ENCODE measurements around the gene ARIH2. TPM values are rescaled to one million over a fixed set of nuclear protein-coding genes. Genes with fewer than 3 reads are reported as not detected.

ARIH2 gene
- total and polyA plus RNA-seq, 2 of the 8 experiments (the other 6 are each of a cell fraction or from before 2014, with no cell fraction given), result 72.9 to 136 TPM

DNA sequence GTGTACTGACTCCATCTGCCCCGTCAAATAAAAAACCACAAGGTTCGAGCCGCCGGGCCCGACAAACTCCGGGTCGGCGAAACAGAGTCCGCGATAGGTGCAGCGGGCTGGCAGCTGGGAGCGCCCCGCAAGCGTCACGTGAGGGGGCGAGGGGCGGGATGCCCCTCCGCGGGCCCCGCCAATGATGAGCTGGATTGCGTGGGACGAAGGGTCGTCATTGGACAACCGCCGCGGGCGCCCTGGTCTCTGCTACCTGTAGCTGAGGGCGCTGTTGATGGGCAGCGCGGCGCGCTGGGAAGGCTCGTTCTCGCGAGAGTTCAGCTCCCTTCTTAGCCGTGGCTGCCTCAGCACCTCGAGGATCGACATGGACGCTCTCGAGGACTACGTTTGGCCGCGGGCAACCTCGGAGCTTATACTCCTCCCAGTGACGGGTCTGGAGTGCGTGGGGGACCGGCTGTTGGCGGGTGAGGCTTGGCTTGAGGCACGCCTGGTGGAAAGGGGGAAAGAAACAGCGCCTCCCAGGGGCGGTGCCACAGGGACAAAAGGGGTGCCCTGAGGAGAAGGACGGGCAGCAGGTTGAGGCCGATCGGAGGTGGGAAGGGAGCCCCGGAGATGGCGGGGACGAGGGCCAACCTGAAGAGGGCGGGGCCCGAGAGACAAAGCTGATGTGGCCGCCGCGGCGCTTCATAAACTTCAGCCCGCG lies 88.6 kb downstream of the ARIH2 start, which contains the start of gene WDR6 (continued):
- TF ChIP-seq SIX5 (IDR thresholded peaks at IDR 0.05; ENCODE audit: low read depth, low read length), result no peak
- TF ChIP-seq KDM4A (IDR thresholded peaks at IDR 0.05; ENCODE audit: low read depth, low read length, severe bottlenecking), result peak; percentile 73
- peak; percentile 77 for TF ChIP-seq CREB1 (IDR thresholded peaks at IDR 0.05)
- peak; percentile 95 for TF ChIP-seq PHF8 (conservative IDR thresholded peaks at IDR 0.05; ENCODE audit: low read depth, low read length)
- peak; percentile 88 for TF ChIP-seq TBP (IDR thresholded peaks at IDR 0.05; ENCODE audit: low read depth, low read length)
- no peak for TF ChIP-seq SUZ12 (IDR thresholded peaks at IDR 0.05; ENCODE audit: low read length)
- no peak for TF ChIP-seq JUND (IDR thresholded peaks at IDR 0.05; ENCODE audit: low read length)
- TF ChIP-seq, protein P1, sequence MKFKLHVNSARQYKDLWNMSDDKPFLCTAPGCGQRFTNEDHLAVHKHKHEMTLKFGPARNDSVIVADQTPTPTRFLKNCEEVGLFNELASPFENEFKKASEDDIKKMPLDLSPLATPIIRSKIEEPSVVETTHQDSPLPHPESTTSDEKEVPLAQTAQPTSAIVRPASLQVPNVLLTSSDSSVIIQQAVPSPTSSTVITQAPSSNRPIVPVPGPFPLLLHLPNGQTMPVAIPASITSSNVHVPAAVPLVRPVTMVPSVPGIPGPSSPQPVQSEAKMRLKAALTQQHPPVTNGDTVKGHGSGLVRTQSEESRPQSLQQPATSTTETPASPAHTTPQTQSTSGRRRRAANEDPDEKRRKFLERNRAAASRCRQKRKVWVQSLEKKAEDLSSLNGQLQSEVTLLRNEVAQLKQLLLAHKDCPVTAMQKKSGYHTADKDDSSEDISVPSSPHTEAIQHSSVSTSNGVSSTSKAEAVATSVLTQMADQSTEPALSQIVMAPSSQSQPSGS (IDR thresholded peaks at IDR 0.05; ENCODE audit: low read length), result peak; percentile 93
- TF ChIP-seq SP2 (IDR thresholded peaks at IDR 0.05; ENCODE audit: low read length), result peak; percentile 54; the same call in 1 of the 2 replicates
- TF ChIP-seq, protein P2, sequence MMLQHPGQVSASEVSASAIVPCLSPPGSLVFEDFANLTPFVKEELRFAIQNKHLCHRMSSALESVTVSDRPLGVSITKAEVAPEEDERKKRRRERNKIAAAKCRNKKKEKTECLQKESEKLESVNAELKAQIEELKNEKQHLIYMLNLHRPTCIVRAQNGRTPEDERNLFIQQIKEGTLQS (IDR thresholded peaks at IDR 0.05; ENCODE audit: insufficient read depth, low read depth, low read length), result peak; percentile 91
- TF ChIP-seq FOSL1 (IDR thresholded peaks at IDR 0.05; ENCODE audit: insufficient read depth, low read depth, low read length), result no peak
- TF ChIP-seq HDAC6 (IDR thresholded peaks at IDR 0.05; ENCODE audit: low read depth, low read length), result no peak
- TF ChIP-seq, protein P3, sequence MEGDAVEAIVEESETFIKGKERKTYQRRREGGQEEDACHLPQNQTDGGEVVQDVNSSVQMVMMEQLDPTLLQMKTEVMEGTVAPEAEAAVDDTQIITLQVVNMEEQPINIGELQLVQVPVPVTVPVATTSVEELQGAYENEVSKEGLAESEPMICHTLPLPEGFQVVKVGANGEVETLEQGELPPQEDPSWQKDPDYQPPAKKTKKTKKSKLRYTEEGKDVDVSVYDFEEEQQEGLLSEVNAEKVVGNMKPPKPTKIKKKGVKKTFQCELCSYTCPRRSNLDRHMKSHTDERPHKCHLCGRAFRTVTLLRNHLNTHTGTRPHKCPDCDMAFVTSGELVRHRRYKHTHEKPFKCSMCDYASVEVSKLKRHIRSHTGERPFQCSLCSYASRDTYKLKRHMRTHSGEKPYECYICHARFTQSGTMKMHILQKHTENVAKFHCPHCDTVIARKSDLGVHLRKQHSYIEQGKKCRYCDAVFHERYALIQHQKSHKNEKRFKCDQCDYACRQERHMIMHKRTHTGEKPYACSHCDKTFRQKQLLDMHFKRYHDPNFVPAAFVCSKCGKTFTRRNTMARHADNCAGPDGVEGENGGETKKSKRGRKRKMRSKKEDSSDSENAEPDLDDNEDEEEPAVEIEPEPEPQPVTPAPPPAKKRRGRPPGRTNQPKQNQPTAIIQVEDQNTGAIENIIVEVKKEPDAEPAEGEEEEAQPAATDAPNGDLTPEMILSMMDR (IDR thresholded peaks at IDR 0.05; ENCODE audit: control extremely low read depth in 1 of 3, insufficient read depth in 1 of 3, low read depth in 1 of 3, low read length in 3 of 3), result peak in 1 of 3 experiments; percentile 34; a peak in 2 of 4 replicates
- no peak for TF ChIP-seq ZNF274 (IDR thresholded peaks at IDR 0.05; ENCODE audit: borderline replicate concordance, extremely low read depth, low read length)
- no peak for TF ChIP-seq POU5F1 (IDR thresholded peaks at IDR 0.05; ENCODE audit: low read depth, low read length)
- TF ChIP-seq KDM1A (IDR thresholded peaks at IDR 0.05; ENCODE audit: borderline replicate concordance, low read length), result no peak
- TF ChIP-seq HDAC2 (IDR thresholded peaks at IDR 0.05; ENCODE audit: borderline replicate concordance in 1 of 2, low read depth in 2 of 2, low read length in 2 of 2), result 0 out of 4 replicates have a peak, but pooled peaks of 1 of the 2 experiments have one; percentile 43
- no peak for TF ChIP-seq RNF2 (IDR thresholded peaks at IDR 0.05; ENCODE audit: borderline replicate concordance, low read depth, low read length, missing control alignments, poor library complexity, severe bottlenecking)
- TF ChIP-seq SRF (IDR thresholded peaks at IDR 0.05; ENCODE audit: low read depth, low read length), result no peak

Measured in H1 (cell line).